ENCODE results near the gene SEMA5A.

DNA sequence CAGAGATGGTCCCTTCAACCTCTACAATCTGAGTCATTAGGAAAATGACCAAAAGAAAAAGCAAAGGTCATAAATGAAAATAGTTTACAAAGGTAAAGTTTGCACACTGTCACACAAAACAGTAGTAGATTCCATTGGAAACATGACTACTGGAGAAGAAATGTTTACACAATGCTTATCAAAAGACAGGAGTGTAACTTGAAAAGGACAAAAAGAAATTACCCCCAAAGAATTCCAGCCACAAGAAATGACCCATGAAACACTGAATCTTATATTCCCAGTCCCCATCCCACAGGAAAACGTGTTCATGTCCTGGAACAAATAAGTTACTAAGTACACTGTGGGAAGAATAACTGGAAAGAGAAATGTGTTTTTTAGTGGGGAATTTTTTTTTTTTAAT lies 385.1 kb downstream of the SEMA5A start:
- TF ChIP-seq, protein P1, sequence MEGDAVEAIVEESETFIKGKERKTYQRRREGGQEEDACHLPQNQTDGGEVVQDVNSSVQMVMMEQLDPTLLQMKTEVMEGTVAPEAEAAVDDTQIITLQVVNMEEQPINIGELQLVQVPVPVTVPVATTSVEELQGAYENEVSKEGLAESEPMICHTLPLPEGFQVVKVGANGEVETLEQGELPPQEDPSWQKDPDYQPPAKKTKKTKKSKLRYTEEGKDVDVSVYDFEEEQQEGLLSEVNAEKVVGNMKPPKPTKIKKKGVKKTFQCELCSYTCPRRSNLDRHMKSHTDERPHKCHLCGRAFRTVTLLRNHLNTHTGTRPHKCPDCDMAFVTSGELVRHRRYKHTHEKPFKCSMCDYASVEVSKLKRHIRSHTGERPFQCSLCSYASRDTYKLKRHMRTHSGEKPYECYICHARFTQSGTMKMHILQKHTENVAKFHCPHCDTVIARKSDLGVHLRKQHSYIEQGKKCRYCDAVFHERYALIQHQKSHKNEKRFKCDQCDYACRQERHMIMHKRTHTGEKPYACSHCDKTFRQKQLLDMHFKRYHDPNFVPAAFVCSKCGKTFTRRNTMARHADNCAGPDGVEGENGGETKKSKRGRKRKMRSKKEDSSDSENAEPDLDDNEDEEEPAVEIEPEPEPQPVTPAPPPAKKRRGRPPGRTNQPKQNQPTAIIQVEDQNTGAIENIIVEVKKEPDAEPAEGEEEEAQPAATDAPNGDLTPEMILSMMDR (IDR thresholded peaks at IDR 0.05; ENCODE audit: insufficient read depth, low read depth, low read length) = no peak
- no peak for TF ChIP-seq EZH2 (IDR thresholded peaks at IDR 0.05; ENCODE audit: insufficient read depth, low read length)

Data from astrocyte (in vitro differentiated cells and primary cell).